IMR-90 (cell line): ENCODE data around the gene SEMA4D. TPM values are rescaled to one million over a fixed set of nuclear protein-coding genes. Genes with fewer than 3 reads are reported as not detected.

Experiments
- ATAC-seq: fragments of 200-7000 bp; cut with Tn5 transposase; 2 replicates; pipeline ENCODE4 v1.9.1; 2020; ENCODE audit warnings: low read depth, mild to moderate bottlenecking, moderate library complexity
- BruUV-seq: library from RNA; stranded (reverse); fragments of 400-500 nt; replicated peaks from 2 replicates; lab custom pipeline; 2021; lab: Mats Ljungman, UMichigan
- CTCF ChIA-PET: fragments of 300-600 bp; formaldehyde crosslinking; extraction: SDS; loops from one replicate; lab custom pipeline; 2021; ENCODE audit warnings: antibody characterized with exemption; lab: Yijun Ruan, JAX
- POLR2A ChIA-PET: fragments of 300-600 bp; sonication (Branson Sonifier 250); formaldehyde crosslinking; loops from one replicate; lab custom pipeline; 2022; ENCODE audit warnings: antibody characterized with exemption; ENCODE audit not compliant: unreplicated experiment; lab: Charles Lee
- DNase-seq: peaks from one replicate; pipeline ENCODE4 v3.0.0; 2013
- H2AFZ ChIP-seq: replicated peaks from 2 replicates; pipeline ENCODE3; 2013; ENCODE audit warnings: low read length, mild to moderate bottlenecking; ENCODE audit not compliant: poor library complexity
- H2AK5ac ChIP-seq: 2 replicates; pipeline ENCODE4 v1.6.1; 2013; ENCODE audit warnings: low read depth, low read length, inconsistent platforms
- H2AK9ac ChIP-seq: replicated peaks from 2 replicates; pipeline ENCODE3; 2013; ENCODE audit warnings: mild to moderate bottlenecking, low read depth, low read length, moderate library complexity; ENCODE audit not compliant: poor library complexity
- H2BK120ac ChIP-seq: 2 replicates; pipeline ENCODE4 v1.6.1; 2013; ENCODE audit warnings: low read depth, low read length, inconsistent platforms
- H2BK15ac ChIP-seq: 3 replicates; pipeline ENCODE4 v1.6.1; 2013; ENCODE audit warnings: low read depth, low read length, inconsistent platforms
- H2BK20ac ChIP-seq: 2 replicates; pipeline ENCODE4 v1.6.1; 2013; ENCODE audit warnings: low read depth, mild to moderate bottlenecking, inconsistent platforms, low read length, moderate library complexity
- H2BK5ac ChIP-seq: 2 replicates; pipeline ENCODE4 v1.6.1; 2013; ENCODE audit warnings: mild to moderate bottlenecking, low read depth, low read length, inconsistent platforms; ENCODE audit not compliant: poor library complexity, severe bottlenecking
- H3K14ac ChIP-seq: replicated peaks from 2 replicates; pipeline ENCODE4 v1.6.1; 2013; ENCODE audit warnings: low read depth, low read length, inconsistent platforms
- H3K18ac ChIP-seq: 2 replicates; pipeline ENCODE4 v1.6.1; 2013; ENCODE audit warnings: low read depth, low read length, control low read depth
- H3K23ac ChIP-seq: 2 replicates; pipeline ENCODE4 v1.6.1; 2013; ENCODE audit warnings: low read depth, low read length, inconsistent platforms
- H3K27ac ChIP-seq: 2 replicates; pipeline ENCODE4 v1.5.1; 2013; ENCODE audit warnings: mild to moderate bottlenecking, control low read depth, low read length; ENCODE audit not compliant: insufficient read depth
- H3K27me3 ChIP-seq: 2 replicates; pipeline ENCODE4 v1.6.1; 2013; ENCODE audit warnings: low read length; ENCODE audit not compliant: control insufficient read depth, insufficient read depth
- H3K36me3 ChIP-seq: 2 replicates; pipeline ENCODE4 v1.6.1; 2013; ENCODE audit warnings: low read length, mixed read lengths; ENCODE audit not compliant: control insufficient read depth, insufficient read depth
- H3K4ac ChIP-seq: 2 replicates; pipeline ENCODE4 v1.6.1; 2013; ENCODE audit warnings: low read depth, low read length, inconsistent platforms
- H3K4me1 ChIP-seq: 2 replicates; pipeline ENCODE4 v1.6.1; 2013; ENCODE audit warnings: low read length, mixed read lengths; ENCODE audit not compliant: control insufficient read depth, insufficient read depth
- H3K4me2 ChIP-seq: 2 replicates; pipeline ENCODE4 v1.6.1; 2013; ENCODE audit warnings: low read depth, mild to moderate bottlenecking, control low read depth, low read length, moderate library complexity
- H3K4me3 ChIP-seq: 2 replicates; pipeline ENCODE4 v1.5.1; 2013; ENCODE audit warnings: low read depth, mild to moderate bottlenecking, control low read depth, low read length, moderate library complexity; ENCODE audit not compliant: insufficient read depth
- H3K56ac ChIP-seq: 2 replicates; pipeline ENCODE4 v1.6.1; 2013; ENCODE audit warnings: low read length, inconsistent platforms; ENCODE audit not compliant: insufficient read depth; ENCODE audit errors: extremely low read depth
- H3K79me1 ChIP-seq, 2 experiments: 2 replicates each; pipeline ENCODE4 v1.6.1; 2013; ENCODE audit warnings: low read length in 2 of 2, inconsistent platforms in 1 of 2, low read depth in 1 of 2
- H3K9ac ChIP-seq: 2 replicates; pipeline ENCODE4 v1.6.1; 2013; ENCODE audit warnings: low read depth, low read length, control low read depth
- H3K9me1 ChIP-seq: 2 replicates; pipeline ENCODE4 v1.6.1; 2013; ENCODE audit warnings: low read length, inconsistent platforms; ENCODE audit not compliant: insufficient read depth
- H3K9me3 ChIP-seq: 2 replicates; pipeline ENCODE4 v1.6.1; 2013; ENCODE audit warnings: low read length; ENCODE audit not compliant: control insufficient read depth, insufficient read depth
- H4K20me1 ChIP-seq: 2 replicates; pipeline ENCODE4 v1.6.1; 2013; ENCODE audit warnings: low read length, inconsistent platforms; ENCODE audit not compliant: insufficient read depth
- H4K5ac ChIP-seq: 2 replicates; pipeline ENCODE4 v1.6.1; 2013; ENCODE audit warnings: mild to moderate bottlenecking, low read depth, low read length, control low read depth
- H4K8ac ChIP-seq, 2 experiments: 2 replicates each; pipeline ENCODE4 v1.6.1; 2013; ENCODE audit warnings: low read depth in 2 of 2, low read length in 2 of 2, control low read depth in 1 of 2, inconsistent platforms in 1 of 2
- H4K91ac ChIP-seq: 2 replicates; pipeline ENCODE4 v1.6.1; 2013; ENCODE audit warnings: low read depth, low read length, inconsistent platforms; ENCODE audit not compliant: insufficient read depth
- CHD1 ChIP-seq: IDR thresholded peaks from 2 replicates; pipeline ENCODE4 v1.6.1; 2012; ENCODE audit warnings: low read depth, low read length, improper control_type of control experiment
- CTCF ChIP-seq: conservative IDR thresholded peaks from 2 replicates; pipeline ENCODE4 v1.5.1; 2012; ENCODE audit warnings: mild to moderate bottlenecking, low read depth, low read length, improper control_type of control experiment
- FOS ChIP-seq: fragments of 150-350 bp; IDR thresholded peaks from 2 replicates; pipeline ENCODE4 v1.6.1; 2016; ENCODE audit warnings: low read depth, low read length
- MAFK ChIP-seq: IDR thresholded peaks from 2 replicates; pipeline ENCODE4 v1.6.1; 2012; ENCODE audit warnings: low read depth, low read length, improper control_type of control experiment
- NFE2L2 ChIP-seq: fragments of 150-350 bp; IDR thresholded peaks from 2 replicates; pipeline ENCODE4 v1.6.1; 2016; ENCODE audit warnings: low read depth, mild to moderate bottlenecking, low read length
- WGBS, 2 experiments: methylation state at CpG; one replicate each; pipeline versions ENCODE4 v1.1.5 to v1.1.7; 2013; ENCODE audit warnings: missing lambda C conversion rate in 2 of 2; ENCODE audit not compliant: insufficient read length in 1 of 2; ENCODE audit errors: extremely low coverage in 2 of 2; 5-methylcytosine and 5-hydroxymethylcytosine counted together
- dilution Hi-C: fragments of 300-500 bp; cut with HindIII; formaldehyde crosslinking; loops from one replicate; pipeline ENCODE4 v1.14.3; 2018; ENCODE audit warnings: low sequenced_read_pairs; ENCODE audit not compliant: unreplicated experiment
- in situ Hi-C: fragments of 300-500 bp; cut with MboI; formaldehyde crosslinking; loops from 3 replicates; pipeline ENCODE4 v1.14.3; 2019; ENCODE audit warnings: low sequenced_read_pairs, inconsistent platforms, mixed read lengths
- intact Hi-C: fragments of 100-400 bp; cut with micrococcal nuclease; formaldehyde crosslinking; loops from 2 replicates; pipeline ENCODE4 v1.10.0; 2022
- polyA plus RNA-seq, 3 experiments: library from polyadenylated mRNA; depleted of rRNA; stranded (reverse); fragments of >200 nt; gene quantifications; 2 replicates each; pipeline ENCODE4 v1.2.3, GENCODE V29; 2012; ENCODE audit warnings: low replicate concordance in 1 of 3
- total RNA-seq: library from RNA; depleted of rRNA; stranded (reverse); fragments of >200 nt; gene quantifications from 2 replicates; pipeline ENCODE4 v1.2.3, GENCODE V29; 2012

The SEMA4D gene
- total and polyA plus RNA-seq, 2 of the 4 experiments (the other 2 are of a cell fraction), result 0.90 to 1.5 TPM

- no peak overlapping the region for H2BK15ac ChIP-seq
- dilution Hi-C loops, result no loop called here
- ATAC-seq, result peak; percentile 61
These were observed 150.3 kb downstream of the SEMA4D start for GRCh38 chr9:89347651-89348050.

More at GRCh38 chr9:89347651-89348050, 150.3 kb downstream of the SEMA4D start:
- intact Hi-C loops, result loop anchor here (2.0 kb wide), 1 partner anchor 25 kb away; no protein-coding TSS in a partner anchor
- POLR2A ChIA-PET, result interaction anchor here (0.6 kb wide), 1 partner anchor 10 kb away, joined by 5 read pairs; no protein-coding TSS in a partner anchor
- TF ChIP-seq MAFK, result no peak
- TF ChIP-seq CTCF, result no peak
- no peak for TF ChIP-seq CHD1
- no peak for TF ChIP-seq FOS
- no peak for TF ChIP-seq NFE2L2
- Histone ChIP-seq H3K9me3 (no peaks in the 10 kb centered on the region), H4K20me1 (peaks cover 4% of the 10 kb centered on the region; the same call in 1 of the 2 replicates), H2AK9ac (no peak overlapping the region), H3K4me3 (no peak overlapping the region), H2AFZ (no peak overlapping the region), H3K36me3 (peaks cover 67% of the 10 kb centered on the region), H2BK20ac (no peak overlapping the region), H3K4me1 (peaks cover 5% of the 10 kb centered on the region; the same call in 1 of the 2 replicates), H4K91ac (no peak overlapping the region), H2AK5ac (no peak overlapping the region), H3K9me1 (no peaks in the 10 kb centered on the region; the same call in 1 of the 2 replicates), H3K27ac (peak overlapping the region; percentile 56; the same call in 1 of the 2 replicates), H3K27me3 (no peaks in the 10 kb centered on the region), H2BK5ac (no peak overlapping the region), H3K79me1 (peaks cover 0 to 6% of the 10 kb centered on the region in 2 experiments; a peak in 3 of 4 replicates), H3K14ac (no peak overlapping the region), H3K4me2 (peak overlapping the region; percentile 20; the same call in 1 of the 2 replicates), H3K9ac (no peak overlapping the region), H3K56ac (no peak overlapping the region), H2BK120ac (no peak overlapping the region), H4K5ac (no peak overlapping the region), H3K4ac (no peak overlapping the region), H4K8ac (no peak overlapping the region), H3K23ac (no peak overlapping the region), H3K18ac (no peak overlapping the region; the same call in 1 of the 2 replicates)
- WGBS, 2 experiments, result 100% methylated on average over 2 of the region's 5 CpGs; no CpG with 5 or more reads in 1 of the 2 experiments
- no TSS peak for BruUV-seq
- in situ Hi-C loops, result no loop called here
- CTCF ChIA-PET, result interaction anchor here (1.2 kb wide), 1 partner anchor 201 kb away, joined by 4 read pairs; no protein-coding TSS in a partner anchor
- DNase-seq, result no peak
